Smooth muscle cell (in vitro differentiated cells): ENCODE results near the gene CPXM1. TPM values are rescaled to one million over a fixed set of nuclear protein-coding genes. Genes with fewer than 3 reads are reported as not detected.

Experiments used
- DNase-seq: peaks from one replicate; lab custom pipeline; 2025; ENCODE audit not compliant: unreplicated experiment; lab: John Stamatoyannopoulos, UW
- H2AFZ ChIP-seq: fragments of 200-600 bp; sonication (generic); 2 replicates; pipeline ENCODE4 v1.6.0; 2016; ENCODE audit warnings: antibody characterized with exemption, low read depth, mild to moderate bottlenecking
- H3F3A ChIP-seq: fragments of 200-600 bp; sonication (generic); 2 replicates; pipeline ENCODE4 v1.6.0; 2017; ENCODE audit warnings: antibody characterized with exemption, low read depth
- H3K27ac ChIP-seq: fragments of 200-600 bp; sonication (generic); 2 replicates; pipeline ENCODE4 v1.5.1; 2016; ENCODE audit warnings: low read depth, mild to moderate bottlenecking
- H3K27me3 ChIP-seq: fragments of 200-600 bp; sonication (generic); 2 replicates; pipeline ENCODE4 v1.6.1; 2016; ENCODE audit warnings: low read depth, mild to moderate bottlenecking
- H3K36me3 ChIP-seq: fragments of 200-600 bp; sonication (generic); 2 replicates; pipeline ENCODE4 v1.5.1; 2016; ENCODE audit warnings: low read depth
- H3K4me1 ChIP-seq: fragments of 200-600 bp; sonication (generic); 2 replicates; pipeline ENCODE4 v1.5.1; 2016; ENCODE audit warnings: low read depth
- H3K4me2 ChIP-seq: fragments of 200-600 bp; sonication (generic); 2 replicates; pipeline ENCODE4 v1.6.0; 2016; ENCODE audit warnings: mild to moderate bottlenecking
- H3K4me3 ChIP-seq: fragments of 200-600 bp; sonication (generic); 2 replicates; pipeline ENCODE4 v1.5.1; 2016; ENCODE audit warnings: mild to moderate bottlenecking
- H3K79me2 ChIP-seq: fragments of 200-600 bp; sonication (generic); 2 replicates; pipeline ENCODE4 v1.6.0; 2016; ENCODE audit warnings: low read depth, mild to moderate bottlenecking
- H3K9ac ChIP-seq: fragments of 200-600 bp; sonication (generic); 2 replicates; pipeline ENCODE4 v1.6.0; 2016; ENCODE audit warnings: low read depth
- H3K9me3 ChIP-seq: fragments of 200-600 bp; sonication (generic); replicated peaks from 2 replicates; pipeline ENCODE4 v1.5.1; 2016; ENCODE audit warnings: low read depth
- H4K20me1 ChIP-seq: fragments of 200-600 bp; sonication (generic); 2 replicates; pipeline ENCODE4 v1.6.0; 2016; ENCODE audit warnings: low read depth
- WGBS: methylation state at CpG from one replicate; pipeline ENCODE4 v1.1.7; 2016; ENCODE audit warnings: low lambda C conversion rate; 5-methylcytosine and 5-hydroxymethylcytosine counted together
- polyA plus RNA-seq: library from polyadenylated mRNA; unstranded; fragments of >200 nt; fragmentation: Nextera tagmentation; extraction: Ambion mirVana; gene quantifications from 2 replicates; pipeline ENCODE4 v1.2.1, GENCODE V29; 2016
- total RNA-seq: library from RNA; depleted of rRNA; stranded (reverse); fragments of >200 nt; gene quantifications from 2 replicates; pipeline ENCODE4 v1.2.3, GENCODE V29; 2014
- TF ChIP-seq, protein P1 (sequence below): fragments of 200-600 bp; sonication (generic); IDR thresholded peaks from 2 replicates; pipeline ENCODE4 v1.5.1; 2017; ENCODE audit warnings: borderline replicate concordance, mild to moderate bottlenecking, antibody characterized with exemption; ENCODE audit not compliant: insufficient read depth, poor library complexity, severe bottlenecking

The CPXM1 gene
- total and polyA plus RNA-seq, 2 experiments from 2014 or later: 40.2 to 99.3 TPM

DNA sequence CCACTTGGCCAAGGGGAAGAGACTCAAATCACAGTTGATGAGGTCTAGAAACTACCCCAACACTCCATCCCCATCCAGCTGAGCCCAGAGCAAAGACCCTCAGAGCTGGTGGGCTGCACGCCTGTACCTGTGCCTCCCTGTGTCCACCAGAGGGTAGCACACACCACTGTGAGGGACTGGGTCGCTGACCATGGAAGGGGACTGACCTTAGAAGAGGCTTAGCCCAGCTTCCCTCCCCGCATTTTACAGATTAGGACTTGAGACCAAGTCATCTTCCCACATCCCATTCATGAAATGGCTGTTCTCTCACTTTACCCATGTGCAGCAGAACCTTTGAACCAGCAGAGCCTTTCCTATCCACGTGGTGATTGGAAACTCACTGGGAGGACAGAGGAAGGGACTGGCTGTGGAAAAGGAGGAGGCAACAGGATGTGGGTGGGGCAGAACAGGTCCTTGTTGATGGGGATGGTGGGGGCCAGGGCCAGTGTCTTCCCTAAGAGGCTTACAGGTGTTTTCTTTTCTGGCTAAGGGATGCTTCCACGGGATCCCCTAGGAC lies 44.3 kb downstream of the CPXM1 start:
- H3K79me2 ChIP-seq: no peaks in the 10 kb centered on the region
- no peak overlapping the region for H3K4me2 ChIP-seq
- TF ChIP-seq, protein P1, sequence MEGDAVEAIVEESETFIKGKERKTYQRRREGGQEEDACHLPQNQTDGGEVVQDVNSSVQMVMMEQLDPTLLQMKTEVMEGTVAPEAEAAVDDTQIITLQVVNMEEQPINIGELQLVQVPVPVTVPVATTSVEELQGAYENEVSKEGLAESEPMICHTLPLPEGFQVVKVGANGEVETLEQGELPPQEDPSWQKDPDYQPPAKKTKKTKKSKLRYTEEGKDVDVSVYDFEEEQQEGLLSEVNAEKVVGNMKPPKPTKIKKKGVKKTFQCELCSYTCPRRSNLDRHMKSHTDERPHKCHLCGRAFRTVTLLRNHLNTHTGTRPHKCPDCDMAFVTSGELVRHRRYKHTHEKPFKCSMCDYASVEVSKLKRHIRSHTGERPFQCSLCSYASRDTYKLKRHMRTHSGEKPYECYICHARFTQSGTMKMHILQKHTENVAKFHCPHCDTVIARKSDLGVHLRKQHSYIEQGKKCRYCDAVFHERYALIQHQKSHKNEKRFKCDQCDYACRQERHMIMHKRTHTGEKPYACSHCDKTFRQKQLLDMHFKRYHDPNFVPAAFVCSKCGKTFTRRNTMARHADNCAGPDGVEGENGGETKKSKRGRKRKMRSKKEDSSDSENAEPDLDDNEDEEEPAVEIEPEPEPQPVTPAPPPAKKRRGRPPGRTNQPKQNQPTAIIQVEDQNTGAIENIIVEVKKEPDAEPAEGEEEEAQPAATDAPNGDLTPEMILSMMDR: peak; percentile 53
- no peaks in the 10 kb centered on the region for H3K36me3 ChIP-seq
- WGBS: 23% methylated on average over 5 of the region's 5 CpGs
- H3F3A ChIP-seq: no peaks in the 10 kb centered on the region
- peaks cover 9% of the 10 kb centered on the region for H3K4me1 ChIP-seq
- DNase-seq: no peak
- peaks cover 37% of the 10 kb centered on the region for H3K27me3 ChIP-seq
- peaks cover 2% of the 10 kb centered on the region for H4K20me1 ChIP-seq
- no peak overlapping the region for H3K9ac ChIP-seq
- H3K4me3 ChIP-seq: no peak overlapping the region
- no peak overlapping the region for H3K27ac ChIP-seq
- no peak overlapping the region for H2AFZ ChIP-seq
- no peaks in the 10 kb centered on the region for H3K9me3 ChIP-seq

DNA sequence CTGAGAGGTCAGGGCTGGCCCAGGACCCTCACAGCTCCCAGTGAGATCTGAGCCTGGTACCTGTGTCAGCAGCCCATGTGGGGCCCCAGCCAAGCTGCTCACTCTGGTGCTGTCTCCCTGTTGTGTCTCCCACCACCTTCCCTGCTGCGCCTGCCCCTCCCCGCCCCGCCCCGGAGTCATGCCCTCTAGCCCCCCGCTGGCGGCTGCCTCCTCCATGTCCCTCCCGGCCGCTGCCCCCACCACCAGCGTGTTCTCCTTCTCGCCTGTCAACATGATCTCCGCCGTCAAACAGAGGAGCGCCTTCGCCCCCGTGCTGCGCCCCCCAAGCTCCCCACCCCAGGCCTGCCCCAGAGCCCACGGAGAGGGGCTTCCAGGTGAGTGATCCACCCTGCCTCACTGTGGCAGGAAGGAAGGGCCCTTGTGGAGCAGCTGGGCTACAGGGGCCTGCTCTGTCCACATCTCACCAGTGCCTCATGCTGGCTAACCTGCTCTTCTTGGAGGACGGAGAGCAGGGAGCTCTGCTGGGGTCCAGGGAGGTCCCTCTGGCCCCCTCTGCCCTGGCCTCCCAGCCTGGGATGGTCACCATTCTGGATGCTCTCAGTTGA lies 44.9 kb downstream of the CPXM1 start:
- WGBS: 81% methylated on average over 17 of the region's 18 CpGs
- Histone ChIP-seq H4K20me1 (peaks cover 4% of the 10 kb centered on the region), H3K9me3 (no peaks in the 10 kb centered on the region), H3K4me2 (no peak overlapping the region), H3K79me2 (no peaks in the 10 kb centered on the region), H3F3A (no peaks in the 10 kb centered on the region), H3K27me3 (peaks cover 43% of the 10 kb centered on the region), H3K4me3 (no peak overlapping the region), H2AFZ (no peak overlapping the region), H3K27ac (no peak overlapping the region), H3K4me1 (peaks cover 11% of the 10 kb centered on the region), H3K9ac (no peak overlapping the region), H3K36me3 (no peaks in the 10 kb centered on the region)
- no peak for DNase-seq
- TF ChIP-seq, protein P1: no peak

DNA sequence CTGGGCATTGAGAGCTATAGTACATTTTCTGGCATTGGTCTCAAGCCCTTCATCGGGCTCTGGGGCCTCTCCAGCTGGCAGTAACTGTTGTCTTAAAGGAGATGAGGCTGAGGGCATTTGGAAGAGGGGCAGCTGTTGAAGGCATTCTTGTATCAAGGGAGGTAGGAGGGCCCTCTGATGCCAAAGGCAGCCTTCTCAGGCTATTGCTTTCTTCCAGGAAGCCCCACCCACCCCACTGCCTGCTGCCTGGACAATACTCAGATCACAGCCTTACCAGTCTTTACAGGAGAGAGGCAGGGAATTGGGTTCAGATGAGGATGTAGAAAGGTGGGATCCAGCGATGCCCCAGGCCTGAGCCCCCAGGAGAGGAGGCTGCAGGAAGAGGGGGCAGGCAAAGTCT lies 46.0 kb downstream of the CPXM1 start:
- no peak for DNase-seq
- Histone ChIP-seq H2AFZ (no peak overlapping the region), H3K27ac (no peak overlapping the region), H3K4me2 (no peak overlapping the region), H3K27me3 (peaks cover 55% of the 10 kb centered on the region), H3K79me2 (no peaks in the 10 kb centered on the region), H3K9ac (no peak overlapping the region), H3F3A (no peaks in the 10 kb centered on the region), H4K20me1 (peaks cover 4% of the 10 kb centered on the region), H3K4me1 (peaks cover 7% of the 10 kb centered on the region), H3K9me3 (no peaks in the 10 kb centered on the region), H3K36me3 (no peaks in the 10 kb centered on the region), H3K4me3 (no peak overlapping the region)
- 77% methylated on average over 2 of the region's 2 CpGs for WGBS
- TF ChIP-seq, protein P1: no peak
